GM12892 (cell line): Measurements from ENCODE around the gene PRUNE2.

ENCODE experiments used
- DNase-seq: peaks from one replicate; pipeline ENCODE4 v3.0.0; 2011; ENCODE audit not compliant: insufficient read length
- FAIRE-seq: peaks from 2 replicates; lab custom pipeline; 2011; peaks lifted over from hg19 to GRCh38; lab: Jason Lieb, UNC
- POLR2A ChIP-seq: IDR thresholded peaks from 2 replicates; pipeline ENCODE4 v1.6.1; 2011; ENCODE audit warnings: low read depth, low read length, control low read depth
- POLR2AphosphoS5 ChIP-seq: IDR thresholded peaks from 2 replicates; pipeline ENCODE4 v1.6.1; 2011; ENCODE audit warnings: low read depth, low read length, control low read depth
- TAF1 ChIP-seq: IDR thresholded peaks from 2 replicates; pipeline ENCODE4 v1.6.1; 2011; ENCODE audit warnings: low read depth, mild to moderate bottlenecking, control low read depth, low read length, borderline replicate concordance

PRUNE2 gene

DNA sequence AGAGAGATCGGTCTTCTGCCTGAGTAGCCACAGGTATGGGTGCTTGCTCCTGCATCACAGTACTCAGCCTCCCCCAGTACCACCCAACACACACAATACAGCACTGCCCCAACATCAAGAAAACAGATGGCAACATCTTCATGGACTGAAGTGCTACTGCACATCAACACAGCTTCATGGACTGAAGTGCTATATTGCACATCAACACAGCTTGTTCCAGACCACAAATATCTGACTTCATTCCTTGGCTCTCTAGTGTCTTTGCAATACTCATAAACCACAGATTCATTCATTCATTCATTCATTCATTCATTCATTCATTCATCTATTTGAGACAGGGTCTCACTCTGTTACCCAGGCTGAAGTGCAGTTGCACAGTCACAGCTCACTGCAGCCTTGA lies 172.8 kb downstream of the PRUNE2 start:
- FAIRE-seq, result no peak
- TF ChIP-seq POLR2AphosphoS5 (no peak), TAF1 (no peak), POLR2A (no peak)

DNA sequence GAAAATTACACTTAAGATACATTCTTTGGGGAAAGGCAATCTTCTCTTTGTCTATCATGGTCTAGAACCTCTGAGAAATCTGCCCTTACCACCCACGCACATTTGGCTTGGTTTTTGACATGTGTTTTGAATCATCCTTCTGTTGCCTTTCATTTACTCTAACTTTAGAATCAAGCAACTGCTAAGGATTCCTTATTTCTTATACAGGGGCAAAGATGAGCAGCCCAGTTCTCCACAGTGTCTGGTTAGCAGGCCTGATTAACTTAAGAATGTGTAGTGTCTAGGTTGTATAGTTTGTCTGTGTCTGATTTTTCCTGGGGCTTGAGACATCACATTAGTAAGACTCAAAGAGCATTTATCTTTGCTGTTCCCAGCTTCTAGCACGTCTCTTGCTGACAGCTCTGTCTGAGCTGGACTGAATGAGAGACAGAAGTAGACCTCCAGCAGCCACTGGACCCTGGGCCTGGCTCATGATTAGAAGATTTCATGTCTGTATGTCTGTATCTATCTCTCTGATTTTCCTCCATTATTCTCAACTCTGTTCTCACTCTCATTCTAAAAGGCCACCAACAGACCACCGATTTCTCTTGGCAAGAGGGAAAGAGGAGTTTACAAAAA lies 173.5 kb downstream of the PRUNE2 start:
- FAIRE-seq (no peak), DNase-seq (no peak)
- no peak for TF ChIP-seq POLR2A
- no peak for TF ChIP-seq POLR2AphosphoS5
- TF ChIP-seq TAF1, result no peak

More for the DNA sequence above, 172.8 kb downstream of the PRUNE2 start:
- no peak for DNase-seq

GRCh38 chr9:76730801-76731200 lies 175.1 kb downstream of the PRUNE2 start:
- FAIRE-seq, result no peak
- DNase-seq, result no peak
- no peak for TF ChIP-seq POLR2AphosphoS5
- no peak for TF ChIP-seq TAF1
- no peak for TF ChIP-seq POLR2A

- no peak for DNase-seq
- TF ChIP-seq POLR2A (no peak), POLR2AphosphoS5 (no peak), TAF1 (no peak)
- no peak for FAIRE-seq
Measured at GRCh38 chr9:76729980-76730737, 175.8 kb downstream of the PRUNE2 start.

DNA sequence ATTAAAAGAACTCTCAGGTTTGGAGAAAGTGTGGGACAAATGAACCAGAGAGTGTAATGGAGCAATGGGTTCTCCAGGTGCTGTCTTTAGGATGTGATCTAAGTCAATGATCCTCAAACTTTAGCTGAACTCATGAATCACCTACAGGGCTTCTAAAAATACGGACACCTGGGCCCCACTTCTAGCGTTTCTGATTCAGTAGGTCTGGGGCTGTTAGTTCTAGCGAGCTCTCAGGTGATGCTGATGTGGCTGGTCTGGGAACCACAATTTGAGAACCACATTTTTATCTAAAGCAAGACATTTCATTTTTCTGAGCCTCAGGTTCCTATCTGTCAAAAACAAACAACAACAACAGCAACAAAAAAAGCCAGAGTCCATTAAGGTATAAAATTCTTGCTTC lies 176.8 kb downstream of the PRUNE2 start:
- DNase-seq, result no peak
- FAIRE-seq, result no peak
- TF ChIP-seq TAF1 (no peak), POLR2AphosphoS5 (no peak), POLR2A (no peak)

- FAIRE-seq, result no peak
- DNase-seq, result no peak
- no peak for TF ChIP-seq POLR2AphosphoS5
- TF ChIP-seq TAF1, result no peak
- no peak for TF ChIP-seq POLR2A
Measured at GRCh38 chr9:76725885-76726284, 180.0 kb downstream of the PRUNE2 start.

- no peak for FAIRE-seq
- DNase-seq, result no peak
Measured at GRCh38 chr9:76725011-76725546, 180.8 kb downstream of the PRUNE2 start.

DNA sequence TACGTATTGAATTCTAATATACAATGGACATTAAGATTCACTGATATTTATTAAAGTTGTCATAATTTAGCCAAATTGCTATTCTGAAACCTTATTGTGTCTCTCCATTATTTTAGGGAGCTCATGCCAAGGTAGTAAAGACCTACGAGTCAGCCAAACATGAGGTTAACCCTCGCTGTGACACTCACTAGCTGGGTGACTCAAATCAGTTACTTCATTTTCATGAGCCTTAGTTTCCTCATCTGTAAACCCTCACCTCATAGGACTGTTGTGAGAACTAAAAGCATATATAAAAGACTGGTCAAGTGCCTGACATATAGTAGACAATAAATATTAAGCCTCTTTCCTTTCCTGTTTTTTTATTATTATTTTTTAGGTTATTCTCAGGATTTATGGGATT lies 185.7 kb downstream of the PRUNE2 start:
- TF ChIP-seq TAF1 (no peak), POLR2AphosphoS5 (no peak), POLR2A (no peak)
- FAIRE-seq (no peak), DNase-seq (no peak)

More at GRCh38 chr9:76725011-76725546, 180.8 kb downstream of the PRUNE2 start:
- no peak for TF ChIP-seq POLR2AphosphoS5
- TF ChIP-seq TAF1, result no peak
- no peak for TF ChIP-seq POLR2A

DNA sequence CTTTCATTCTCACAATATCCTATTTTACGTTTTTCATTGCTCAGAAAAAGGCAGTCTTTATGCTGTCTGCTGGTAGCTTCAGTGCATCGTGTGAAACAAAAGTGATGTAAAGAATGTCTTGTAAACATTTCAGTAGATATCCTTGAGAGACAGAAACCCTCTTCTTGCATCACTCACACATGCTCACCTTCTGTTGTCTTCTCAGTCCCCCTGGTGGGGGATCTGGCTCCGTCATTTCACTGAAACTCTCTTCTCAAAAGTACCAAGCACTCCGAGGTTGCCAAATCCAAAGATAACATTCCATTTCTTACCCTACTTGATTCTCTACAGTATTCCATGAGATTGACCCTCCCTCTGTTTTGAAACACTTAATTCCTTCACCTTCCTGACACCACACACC lies 187.7 kb downstream of the PRUNE2 start:
- FAIRE-seq (no peak), DNase-seq (no peak)
- TF ChIP-seq POLR2A, result no peak
- no peak for TF ChIP-seq TAF1
- TF ChIP-seq POLR2AphosphoS5, result no peak

GRCh38 chr9:76717613-76718012 lies 188.3 kb downstream of the PRUNE2 start:
- no peak for FAIRE-seq
- no peak for DNase-seq
- TF ChIP-seq POLR2A (no peak), POLR2AphosphoS5 (no peak), TAF1 (no peak)

DNA sequence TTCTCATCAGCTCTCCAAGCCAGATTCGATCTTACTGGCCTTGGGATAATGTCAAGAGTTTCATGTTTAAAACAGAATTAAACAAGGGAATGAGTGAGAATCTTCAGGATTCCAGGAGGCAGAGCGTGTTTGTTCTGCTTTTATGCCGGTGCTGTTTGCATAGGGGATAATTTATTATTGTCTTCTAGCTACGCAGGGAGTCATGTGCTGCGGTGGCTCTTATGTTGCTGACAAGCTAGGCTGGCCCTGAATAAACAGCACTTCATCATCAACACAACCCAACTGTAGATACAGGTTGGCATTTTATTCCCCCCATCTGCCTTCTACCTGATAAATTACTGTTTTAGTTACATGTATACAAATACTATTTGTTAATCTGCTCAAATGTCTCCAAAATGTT lies 188.7 kb downstream of the PRUNE2 start:
- TF ChIP-seq TAF1, result no peak
- no peak for FAIRE-seq
- no peak for DNase-seq

GRCh38 chr9:76716085-76716672 lies 189.7 kb downstream of the PRUNE2 start:
- no peak for DNase-seq
- no peak for FAIRE-seq
- TF ChIP-seq TAF1, result no peak
- no peak for TF ChIP-seq POLR2A
- no peak for TF ChIP-seq POLR2AphosphoS5
